Measurements from ENCODE around the gene PARD3.

Gene PARD3

GRCh38 chr10:34766811-34767494 is 48.1 kb downstream of the PARD3 start:
- Histone ChIP-seq H3K27ac (ENCODE audit: low read depth, low read length) (no peak overlapping the region), H2AFZ (ENCODE audit: low read length, unreplicated experiment) (no peak overlapping the region), H3K36me3 (ENCODE audit: insufficient read depth, low read length) (no peaks in the 10 kb centered on the region), H3K27me3 (ENCODE audit: insufficient read depth, low read length) (no peaks in the 10 kb centered on the region), H3K79me2 (ENCODE audit: control insufficient read depth, insufficient read depth, low read length, unreplicated experiment) (peaks cover 23% of the 10 kb centered on the region), H3K4me1 (ENCODE audit: control insufficient read depth, insufficient read depth, low read length, unreplicated experiment) (peaks cover 5% of the 10 kb centered on the region), H3K4me3 (ENCODE audit: low read depth, low read length) (no peak overlapping the region)

- Histone ChIP-seq H3K36me3 (ENCODE audit: insufficient read depth, low read length) (no peaks in the 10 kb centered on the region), H3K79me2 (ENCODE audit: control insufficient read depth, insufficient read depth, low read length, unreplicated experiment) (peaks cover 25% of the 10 kb centered on the region), H3K4me1 (ENCODE audit: control insufficient read depth, insufficient read depth, low read length, unreplicated experiment) (peaks cover 10% of the 10 kb centered on the region), H3K4me3 (ENCODE audit: low read depth, low read length) (no peak overlapping the region), H2AFZ (ENCODE audit: low read length, unreplicated experiment) (no peak overlapping the region), H3K27me3 (ENCODE audit: insufficient read depth, low read length) (no peaks in the 10 kb centered on the region), H3K27ac (ENCODE audit: low read depth, low read length) (no peak overlapping the region)
These were observed 48.9 kb downstream of the PARD3 start for GRCh38 chr10:34766266-34766600.

GRCh38 chr10:34764472-34764946 is 50.6 kb downstream of the PARD3 start:
- Histone ChIP-seq H3K27me3 (ENCODE audit: insufficient read depth, low read length) (no peaks in the 10 kb centered on the region), H3K4me1 (ENCODE audit: control insufficient read depth, insufficient read depth, low read length, unreplicated experiment) (peaks cover 22% of the 10 kb centered on the region), H2AFZ (ENCODE audit: low read length, unreplicated experiment) (no peak overlapping the region), H3K4me3 (ENCODE audit: low read depth, low read length) (no peak overlapping the region), H3K36me3 (ENCODE audit: insufficient read depth, low read length) (no peaks in the 10 kb centered on the region), H3K79me2 (ENCODE audit: control insufficient read depth, insufficient read depth, low read length, unreplicated experiment) (peaks cover 25% of the 10 kb centered on the region), H3K27ac (ENCODE audit: low read depth, low read length) (no peak overlapping the region)

- H3K27me3 ChIP-seq (ENCODE audit: insufficient read depth, low read length) = no peaks in the 10 kb centered on the region
- no peaks in the 10 kb centered on the region for H3K36me3 ChIP-seq (ENCODE audit: insufficient read depth, low read length)
- H3K27ac ChIP-seq (ENCODE audit: low read depth, low read length) = no peak overlapping the region
- no peak overlapping the region for H2AFZ ChIP-seq (ENCODE audit: low read length, unreplicated experiment)
- no peak overlapping the region for H3K4me3 ChIP-seq (ENCODE audit: low read depth, low read length)
- peaks cover 32% of the 10 kb centered on the region for H3K4me1 ChIP-seq (ENCODE audit: control insufficient read depth, insufficient read depth, low read length, unreplicated experiment)
- peaks cover 25% of the 10 kb centered on the region for H3K79me2 ChIP-seq (ENCODE audit: control insufficient read depth, insufficient read depth, low read length, unreplicated experiment)
These were observed 52.3 kb downstream of the PARD3 start for GRCh38 chr10:34762603-34763299.

GRCh38 chr10:34762156-34762555 is 52.9 kb downstream of the PARD3 start:
- Histone ChIP-seq H3K4me3 (ENCODE audit: low read depth, low read length) (no peak overlapping the region), H3K27ac (ENCODE audit: low read depth, low read length) (no peak overlapping the region), H3K36me3 (ENCODE audit: insufficient read depth, low read length) (no peaks in the 10 kb centered on the region), H3K4me1 (ENCODE audit: control insufficient read depth, insufficient read depth, low read length, unreplicated experiment) (peaks cover 35% of the 10 kb centered on the region), H3K79me2 (ENCODE audit: control insufficient read depth, insufficient read depth, low read length, unreplicated experiment) (peaks cover 25% of the 10 kb centered on the region), H3K27me3 (ENCODE audit: insufficient read depth, low read length) (no peaks in the 10 kb centered on the region), H2AFZ (ENCODE audit: low read length, unreplicated experiment) (no peak overlapping the region)

GRCh38 chr10:34761453-34761852 is 53.6 kb downstream of the PARD3 start:
- H3K27me3 ChIP-seq (ENCODE audit: insufficient read depth, low read length) = no peaks in the 10 kb centered on the region
- peaks cover 31% of the 10 kb centered on the region for H3K79me2 ChIP-seq (ENCODE audit: control insufficient read depth, insufficient read depth, low read length, unreplicated experiment)
- H3K27ac ChIP-seq (ENCODE audit: low read depth, low read length) = peak overlapping the region; percentile 16; the same call in 1 of the 2 replicates
- no peak overlapping the region for H3K4me3 ChIP-seq (ENCODE audit: low read depth, low read length)
- no peak overlapping the region for H2AFZ ChIP-seq (ENCODE audit: low read length, unreplicated experiment)
- peaks cover 35% of the 10 kb centered on the region for H3K4me1 ChIP-seq (ENCODE audit: control insufficient read depth, insufficient read depth, low read length, unreplicated experiment)
- H3K36me3 ChIP-seq (ENCODE audit: insufficient read depth, low read length) = no peaks in the 10 kb centered on the region

GRCh38 chr10:34760606-34761005 is 54.5 kb downstream of the PARD3 start:
- Histone ChIP-seq H3K79me2 (ENCODE audit: control insufficient read depth, insufficient read depth, low read length, unreplicated experiment) (peaks cover 32% of the 10 kb centered on the region), H2AFZ (ENCODE audit: low read length, unreplicated experiment) (no peak overlapping the region), H3K36me3 (ENCODE audit: insufficient read depth, low read length) (no peaks in the 10 kb centered on the region), H3K27me3 (ENCODE audit: insufficient read depth, low read length) (no peaks in the 10 kb centered on the region), H3K4me3 (ENCODE audit: low read depth, low read length) (no peak overlapping the region), H3K4me1 (ENCODE audit: control insufficient read depth, insufficient read depth, low read length, unreplicated experiment) (peaks cover 35% of the 10 kb centered on the region), H3K27ac (ENCODE audit: low read depth, low read length) (no peak overlapping the region)

- H3K79me2 ChIP-seq (ENCODE audit: control insufficient read depth, insufficient read depth, low read length, unreplicated experiment) = peaks cover 32% of the 10 kb centered on the region
These were observed 55.3 kb downstream of the PARD3 start for GRCh38 chr10:34759837-34760215.

GRCh38 chr10:34759161-34759836 is 55.8 kb downstream of the PARD3 start:
- peaks cover 35% of the 10 kb centered on the region for H3K4me1 ChIP-seq (ENCODE audit: control insufficient read depth, insufficient read depth, low read length, unreplicated experiment)
- no peaks in the 10 kb centered on the region for H3K27me3 ChIP-seq (ENCODE audit: insufficient read depth, low read length)
- H3K79me2 ChIP-seq (ENCODE audit: control insufficient read depth, insufficient read depth, low read length, unreplicated experiment) = peaks cover 31% of the 10 kb centered on the region
- peak overlapping the region; percentile 22; the same call in 1 of the 2 replicates for H3K4me3 ChIP-seq (ENCODE audit: low read depth, low read length)
- H2AFZ ChIP-seq (ENCODE audit: low read length, unreplicated experiment) = no peak overlapping the region
- H3K27ac ChIP-seq (ENCODE audit: low read depth, low read length) = peak overlapping the region; percentile 71
- no peaks in the 10 kb centered on the region for H3K36me3 ChIP-seq (ENCODE audit: insufficient read depth, low read length)

More at GRCh38 chr10:34759837-34760215, 55.3 kb downstream of the PARD3 start:
- Histone ChIP-seq H3K4me3 (ENCODE audit: low read depth, low read length) (no peak overlapping the region), H3K4me1 (ENCODE audit: control insufficient read depth, insufficient read depth, low read length, unreplicated experiment) (peaks cover 35% of the 10 kb centered on the region), H3K27ac (ENCODE audit: low read depth, low read length) (peak overlapping the region; percentile 71; the same call in 1 of the 2 replicates), H2AFZ (ENCODE audit: low read length, unreplicated experiment) (no peak overlapping the region), H3K36me3 (ENCODE audit: insufficient read depth, low read length) (no peaks in the 10 kb centered on the region), H3K27me3 (ENCODE audit: insufficient read depth, low read length) (no peaks in the 10 kb centered on the region)

GRCh38 chr10:34758447-34758996 is 56.6 kb downstream of the PARD3 start:
- Histone ChIP-seq H3K36me3 (ENCODE audit: insufficient read depth, low read length) (no peaks in the 10 kb centered on the region), H2AFZ (ENCODE audit: low read length, unreplicated experiment) (no peak overlapping the region), H3K4me3 (ENCODE audit: low read depth, low read length) (peak overlapping the region; percentile 22; the same call in 1 of the 2 replicates), H3K27ac (ENCODE audit: low read depth, low read length) (peak overlapping the region; percentile 71), H3K79me2 (ENCODE audit: control insufficient read depth, insufficient read depth, low read length, unreplicated experiment) (peaks cover 28% of the 10 kb centered on the region), H3K4me1 (ENCODE audit: control insufficient read depth, insufficient read depth, low read length, unreplicated experiment) (peaks cover 35% of the 10 kb centered on the region), H3K27me3 (ENCODE audit: insufficient read depth, low read length) (no peaks in the 10 kb centered on the region)
